VCaP (cell line): ENCODE results near the gene THUMPD2.
A peak's percentile ranks its signal among the peaks of the same experiment; 100 is the strongest.
"Not testable (repeated sequence)": the region's sequence is repeated elsewhere in the genome, so short reads cannot be mapped to it uniquely, and the experiment has no call there.

Source experiments
- H3K27ac ChIP-seq: fragments of 450-650 bp; 2 replicates; pipeline ENCODE4 v1.5.1; 2017
- CTCF ChIP-seq: fragments of 450-650 bp; conservative IDR thresholded peaks from 2 replicates; pipeline ENCODE4 v1.5.1; 2017; ENCODE audit warnings: mild to moderate bottlenecking, moderate library complexity

THUMPD2 gene

GRCh38 chr2:39728941-39729351 lies 50.1 kb downstream of the THUMPD2 start:
- no peak overlapping the region for H3K27ac ChIP-seq
- TF ChIP-seq CTCF, result peak; percentile 73

GRCh38 chr2:39728085-39728484 lies 51.0 kb downstream of the THUMPD2 start:
- H3K27ac ChIP-seq, result not testable (repeated sequence)

- TF ChIP-seq CTCF, result no peak
- H3K27ac ChIP-seq, result peak overlapping the region; percentile 49
These were observed 53.7 kb downstream of the THUMPD2 start for GRCh38 chr2:39725401-39725800.

GRCh38 chr2:39724828-39725144 lies 54.3 kb downstream of the THUMPD2 start:
- peak overlapping the region; percentile 49 for H3K27ac ChIP-seq
- TF ChIP-seq CTCF, result no peak

- no peak for TF ChIP-seq CTCF
- H3K27ac ChIP-seq, result peak overlapping the region; percentile 49
These were observed 54.9 kb downstream of the THUMPD2 start for GRCh38 chr2:39723946-39724827.

GRCh38 chr2:39723497-39723896 lies 55.6 kb downstream of the THUMPD2 start:
- TF ChIP-seq CTCF, result no peak
- H3K27ac ChIP-seq, result no peak overlapping the region

- TF ChIP-seq CTCF, result no peak
- no peak overlapping the region for H3K27ac ChIP-seq
These were observed 58.1 kb downstream of the THUMPD2 start for GRCh38 chr2:39720970-39721369.

GRCh38 chr2:39719317-39719716 lies 59.7 kb downstream of the THUMPD2 start:
- peak overlapping the region; percentile 86 for H3K27ac ChIP-seq
- TF ChIP-seq CTCF, result no peak
